Fibroblast of lung (primary cell): ENCODE data around the gene RFX2. TPM values are rescaled to one million over a fixed set of nuclear protein-coding genes. Genes with fewer than 3 reads are reported as not detected.

Experiments used
- DNase-seq, 2 donors: peaks; one replicate each; pipeline versions ENCODE4 v3.0.0 to v3.0.0-alpha.2; 2010; ENCODE audit warnings: low read depth in 2 of 2
- H2AFZ ChIP-seq: 2 replicates; pipeline ENCODE4 v1.5.1; 2012; ENCODE audit warnings: low read length, control low read depth, inconsistent platforms
- H3K27ac ChIP-seq: 2 replicates; pipeline ENCODE4 v1.5.1; 2011; ENCODE audit warnings: low read length, control low read depth; ENCODE audit not compliant: insufficient read depth
- H3K27me3 ChIP-seq: 2 replicates; pipeline ENCODE4 v1.5.1; 2011; ENCODE audit warnings: mild to moderate bottlenecking, low read length; ENCODE audit not compliant: control insufficient read depth, insufficient read depth
- H3K36me3 ChIP-seq: 2 replicates; pipeline ENCODE4 v1.5.1; 2011; ENCODE audit warnings: low read length; ENCODE audit not compliant: control insufficient read depth, insufficient read depth
- H3K4me1 ChIP-seq: 2 replicates; pipeline ENCODE4 v1.5.1; 2011; ENCODE audit warnings: low read length; ENCODE audit not compliant: control insufficient read depth, insufficient read depth; ENCODE audit errors: extremely low read depth
- H3K4me2 ChIP-seq: 2 replicates; pipeline ENCODE4 v1.5.1; 2011; ENCODE audit warnings: low read length, control low read depth; ENCODE audit not compliant: insufficient read depth; ENCODE audit errors: extremely low read depth
- H3K4me3 ChIP-seq, 4 experiments: fragments of 200-600 bp in 1 of 4; sonication (generic) in 1 of 4; replicated peaks in 1 of 4; 2 replicates each; pipeline ENCODE4 v1.5.1; 2011 to 2016; ENCODE audit warnings: low read length in 4 of 4, low read depth in 3 of 4, mild to moderate bottlenecking in 3 of 4, control low read depth in 2 of 4, inconsistent platforms in 1 of 4, mixed read lengths in 1 of 4; ENCODE audit not compliant: insufficient read depth in 1 of 4; ENCODE audit errors: control extremely low read depth in 1 of 4
- H3K79me2 ChIP-seq: 2 replicates; pipeline ENCODE4 v1.5.1; 2012; ENCODE audit warnings: mild to moderate bottlenecking, low read length, inconsistent platforms; ENCODE audit not compliant: control insufficient read depth, insufficient read depth
- H3K9ac ChIP-seq: 2 replicates; pipeline ENCODE4 v1.5.1; 2011; ENCODE audit warnings: mild to moderate bottlenecking, low read length, control low read depth; ENCODE audit not compliant: insufficient read depth
- H3K9me3 ChIP-seq: 2 replicates; pipeline ENCODE4 v1.5.1; 2012; ENCODE audit warnings: low read depth, low read length; ENCODE audit not compliant: control insufficient read depth, insufficient read depth
- H4K20me1 ChIP-seq: 2 replicates; pipeline ENCODE4 v1.5.1; 2011; ENCODE audit warnings: low read length; ENCODE audit not compliant: control insufficient read depth, insufficient read depth; ENCODE audit errors: extremely low read depth
- CTCF ChIP-seq, 2 donors: IDR thresholded peaks in 1 of 2; conservative IDR thresholded peaks in 1 of 2; 1 replicate in 1 of 2; 2 replicates in 1 of 2; pipeline ENCODE4 v1.5.1; 2011 to 2012; ENCODE audit warnings: low read length in 2 of 2, control low read depth in 1 of 2, inconsistent platforms in 1 of 2, low read depth in 1 of 2, mild to moderate bottlenecking in 1 of 2
- EZH2 ChIP-seq: IDR thresholded peaks from 2 replicates; pipeline ENCODE4 v1.5.1; 2012; ENCODE audit warnings: low read length, control low read depth, mild to moderate bottlenecking; ENCODE audit errors: missing control alignments
- polyA plus RNA-seq, 2 donors: library from polyadenylated mRNA; depleted of rRNA in 1 of 2; stranded (reverse) in 1 of 2; unstranded in 1 of 2; fragments of >200 nt; gene quantifications; 2 replicates each; pipeline ENCODE4 v1.2.1, GENCODE V29; 2011 to 2012; ENCODE audit warnings: missing spikeins in 1 of 2
- total RNA-seq: library from RNA; depleted of rRNA; stranded (reverse); fragments of >200 nt; gene quantifications from 2 replicates; pipeline ENCODE4 v1.2.1, GENCODE V29; 2014

RFX2 gene
- total and polyA plus RNA-seq, 2 donors (not counting 1 experiment from before 2014, with no cell fraction given), result 2.5 to 9.6 TPM

DNA sequence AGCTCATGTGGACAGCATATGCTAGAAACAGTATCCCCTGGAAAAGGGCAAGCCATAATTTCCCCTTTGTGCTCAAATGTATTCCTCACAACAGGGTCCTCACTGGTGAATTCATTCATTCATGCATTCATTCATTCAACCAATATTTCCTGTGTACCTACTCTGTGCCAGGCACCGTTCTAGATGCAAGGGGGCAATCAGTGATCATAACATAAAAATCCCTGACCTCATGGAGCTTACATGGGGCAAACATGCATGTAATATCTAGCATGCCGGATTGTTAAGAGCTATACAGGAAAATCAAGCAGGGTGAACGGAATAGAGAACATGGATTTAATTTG is 134.9 kb downstream of the RFX2 start:
- TF ChIP-seq EZH2 (no peak), CTCF (conservative IDR thresholded peaks at IDR 0.05 in 1 of 2, IDR thresholded peaks at IDR 0.05 in 1 of 2; ENCODE audit: low read depth in 1 of 2, low read length in 2 of 2) (no peak)
- H3K79me2 ChIP-seq, result peaks cover 77% of the 10 kb centered on the region
- H3K36me3 ChIP-seq, result peaks cover 7% of the 10 kb centered on the region
- no peak overlapping the region for H3K4me2 ChIP-seq
- peaks cover 24% of the 10 kb centered on the region for H3K4me1 ChIP-seq
- no peak overlapping the region for H2AFZ ChIP-seq
- no peaks in the 10 kb centered on the region for H4K20me1 ChIP-seq
- DNase-seq, result no peak
- no peak overlapping the region for H3K9ac ChIP-seq
- no peak overlapping the region for H3K27ac ChIP-seq
- H3K27me3 ChIP-seq, result no peaks in the 10 kb centered on the region
- no peak overlapping the region for H3K4me3 ChIP-seq
- no peaks in the 10 kb centered on the region for H3K9me3 ChIP-seq

GRCh38 chr19:5974721-5975387 is 135.4 kb downstream of the RFX2 start:
- no peak overlapping the region for H2AFZ ChIP-seq
- no peak overlapping the region for H3K4me2 ChIP-seq

More at GRCh38 chr19:5974721-5975387, 135.4 kb downstream of the RFX2 start:
- no peaks in the 10 kb centered on the region for H3K27me3 ChIP-seq
- no peaks in the 10 kb centered on the region for H4K20me1 ChIP-seq
- no peak overlapping the region for H3K27ac ChIP-seq
- H3K4me3 ChIP-seq, result peak overlapping the region in 1 of 4 experiments; percentile 6
- no peak overlapping the region for H3K9ac ChIP-seq
- DNase-seq, result no peak
- H3K9me3 ChIP-seq, result no peaks in the 10 kb centered on the region
- peaks cover 82% of the 10 kb centered on the region for H3K79me2 ChIP-seq
- TF ChIP-seq CTCF (conservative IDR thresholded peaks at IDR 0.05 in 1 of 2, IDR thresholded peaks at IDR 0.05 in 1 of 2; ENCODE audit: low read depth in 1 of 2, low read length in 2 of 2) (no peak), EZH2 (no peak)
- peaks cover 24% of the 10 kb centered on the region for H3K4me1 ChIP-seq
- peaks cover 7% of the 10 kb centered on the region for H3K36me3 ChIP-seq
